ENCODE results near the gene ZNF12.

GRCh38 chr7:6729492-6730342 is 23.0 kb upstream of the ZNF12 start:
- TF ChIP-seq CTCF (IDR thresholded peaks at IDR 0.05) (no peak), POLR2A (IDR thresholded peaks at IDR 0.05) (no peak)

All from stomach (tissue), 4 donors.